HG03159 (cell line): ENCODE measurements around the gene IGSF10.

Source experiments
- ATAC-seq: cut with Tn5 transposase; IDR thresholded peaks from one replicate; pipeline ENCODE4 v1.9.1; 2021; ENCODE audit warnings: mild to moderate bottlenecking, moderate library complexity; ENCODE audit not compliant: unreplicated experiment

IGSF10 gene

DNA sequence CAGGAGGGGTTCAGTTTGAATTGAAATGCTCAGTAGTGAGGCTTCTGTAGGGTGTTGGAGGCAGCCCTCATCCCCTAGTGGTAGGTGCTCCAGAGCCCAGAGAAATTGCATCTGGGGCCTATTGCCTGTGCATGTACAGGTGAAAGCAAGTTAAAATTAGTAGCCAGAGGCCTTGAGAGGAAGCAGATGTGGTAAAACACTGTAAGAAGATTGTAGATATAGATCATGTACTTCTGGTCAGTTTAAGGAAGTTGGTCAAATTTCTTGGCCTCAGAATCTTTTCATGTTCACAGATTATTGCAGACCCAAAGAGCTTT is 34.6 kb downstream of the IGSF10 start:
- ATAC-seq: peak; percentile 77

- ATAC-seq: peak; percentile 28
These were observed 35.1 kb downstream of the IGSF10 start for GRCh38 chr3:151425627-151426340.

GRCh38 chr3:151423091-151423490 is 37.8 kb downstream of the IGSF10 start:
- ATAC-seq: no peak

- peak; percentile 41 for ATAC-seq
These were observed 38.9 kb downstream of the IGSF10 start for GRCh38 chr3:151421938-151422337.

- ATAC-seq: no peak
These were observed 41.1 kb downstream of the IGSF10 start for GRCh38 chr3:151419806-151420205.

- no peak for ATAC-seq
These were observed 45.6 kb downstream of the IGSF10 start for GRCh38 chr3:151415289-151415688.

DNA sequence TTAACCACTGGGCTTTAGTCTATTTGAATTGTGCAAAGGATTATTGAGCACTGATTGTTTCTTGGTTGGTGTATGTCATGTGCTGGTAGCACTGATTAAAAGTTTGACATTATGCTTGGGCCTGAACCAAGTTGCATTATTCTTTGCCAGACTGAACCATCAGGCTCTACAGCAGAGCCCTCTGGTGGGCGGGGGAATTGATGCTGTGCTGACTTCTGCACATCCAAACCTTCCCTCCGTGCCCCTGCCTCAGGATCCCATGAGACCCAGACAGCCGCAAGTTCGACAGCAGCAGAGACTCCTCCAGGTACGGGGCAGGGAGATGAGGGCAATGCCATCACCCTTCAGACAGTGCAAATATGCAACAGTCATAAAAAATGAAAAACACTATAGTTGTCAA is 47.9 kb downstream of the IGSF10 start:
- no peak for ATAC-seq
